ENCODE measurements around the gene HOXB2. TPM values are rescaled to one million over a fixed set of nuclear protein-coding genes. Genes with fewer than 3 reads are reported as not detected.

Gene HOXB2
- total and polyA plus RNA-seq, 9 of the 15 experiments (the other 6 are each of a cell fraction or from before 2014, with no cell fraction given): 2.1 to 97.7 (median 21.2) TPM

- TF ChIP-seq THRA (IDR thresholded peaks at IDR 0.05) (no peak), MLX (CRISPR knock-in tag; conservative IDR thresholded peaks at IDR 0.05) (no peak), PBX2 (CRISPR knock-in tag; IDR thresholded peaks at IDR 0.05; ENCODE audit: low read depth) (no peak), PBX2 (tag; conservative IDR thresholded peaks at IDR 0.05; ENCODE audit: low read depth) (no peak), ZNF121 (CRISPR knock-in tag; conservative IDR thresholded peaks at IDR 0.05) (no peak), ZNF551 (CRISPR knock-in tag; IDR thresholded peaks at IDR 0.05) (no peak), HINFP (tag; conservative IDR thresholded peaks at IDR 0.05; ENCODE audit: low read depth) (no peak), SIRT6 (IDR thresholded peaks at IDR 0.05; ENCODE audit: low read depth, low read length) (no peak), MTA2 (IDR thresholded peaks at IDR 0.05; ENCODE audit: low read depth) (no peak), ZNF740 (CRISPR knock-in tag; IDR thresholded peaks at IDR 0.05) (peak; percentile 83; the same call in 1 of the 2 replicates), ZNF740 (tag; IDR thresholded peaks at IDR 0.05) (peak in 1 of 2 experiments; percentile 89; a peak in 2 of 4 replicates), CBX5 (IDR thresholded peaks at IDR 0.05; ENCODE audit: borderline replicate concordance, low read depth) (no peak), STAT5B (CRISPR knock-in tag; IDR thresholded peaks at IDR 0.05) (no peak), POLR2B (IDR thresholded peaks at IDR 0.05; ENCODE audit: low read depth, partially characterized antibody) (peak; percentile 54), PHB2 (IDR thresholded peaks at IDR 0.05; ENCODE audit: low read depth) (no peak), KDM1A (IDR thresholded peaks at IDR 0.05) (no peak), CHD2 (IDR thresholded peaks at IDR 0.05; ENCODE audit: low read depth, low read length) (no peak), ASH1L (IDR thresholded peaks at IDR 0.05; ENCODE audit: borderline replicate concordance, low read depth, partially characterized antibody) (no peak), SREBF1 (IDR thresholded peaks at IDR 0.05; ENCODE audit: borderline replicate concordance, low read depth, low read length) (no peak), CEBPG (CRISPR knock-in tag; IDR thresholded peaks at IDR 0.05) (no peak), CEBPG (tag; conservative IDR thresholded peaks at IDR 0.05 in 1 of 2, IDR thresholded peaks at IDR 0.05 in 1 of 2) (no peak), CCAR2 (IDR thresholded peaks at IDR 0.05; ENCODE audit: low read depth, low read length) (no peak), HMG20B (CRISPR knock-in tag; IDR thresholded peaks at IDR 0.05) (no peak)
Measured at GRCh38 chr17:48541577-48542113, 3.3 kb downstream of the HOXB2 start (continued).
